Vagina (tissue), 2 donors: ENCODE results near the gene PNMA1. TPM values are rescaled to one million over a fixed set of nuclear protein-coding genes. Genes with fewer than 3 reads are reported as not detected.
"Not testable (repeated sequence)": the region's sequence is repeated elsewhere in the genome, so short reads cannot be mapped to it uniquely, and the experiment has no call there.

ENCODE experiments used
- DNase-seq, 2 donors: peaks; one replicate each; pipeline ENCODE4 v3.0.0-alpha.2; 2017; ENCODE audit errors: extremely low spot score in 2 of 2
- H3K27ac ChIP-seq: fragments of 200-600 bp; sonication (generic); one replicate; pipeline ENCODE4 v1.5.1; 2019
- H3K27me3 ChIP-seq: fragments of 200-600 bp; sonication (generic); one replicate; pipeline ENCODE4 v1.5.1; 2019
- H3K36me3 ChIP-seq, 2 donors: fragments of 200-600 bp; sonication (generic); one replicate each; pipeline ENCODE4 v1.5.1; 2017 to 2019
- H3K4me1 ChIP-seq: fragments of 200-600 bp; sonication (generic); one replicate; pipeline ENCODE4 v1.5.1; 2019
- H3K4me3 ChIP-seq, 2 donors: fragments of 200-600 bp; sonication (generic); 1 replicate in 1 of 2; 2 replicates in 1 of 2; pipeline ENCODE4 v1.5.1; 2016 to 2019
- H3K9me3 ChIP-seq: fragments of 200-600 bp; sonication (generic); one replicate; pipeline ENCODE4 v1.5.1; 2019
- POLR2A ChIP-seq, 2 donors: fragments of 450-650 bp; IDR thresholded peaks; one replicate each; pipeline ENCODE4 v1.6.1; 2017; ENCODE audit warnings: antibody characterized with exemption in 2 of 2, mild to moderate bottlenecking in 2 of 2, moderate library complexity in 2 of 2
- POLR2AphosphoS5 ChIP-seq, 2 donors: sonication (generic); formaldehyde crosslinking; IDR thresholded peaks; one replicate each; pipeline ENCODE4 v1.9.0; 2017; ENCODE audit warnings: antibody characterized with exemption in 2 of 2, mild to moderate bottlenecking in 2 of 2, low read depth in 1 of 2; ENCODE audit not compliant: insufficient read depth in 1 of 2
- intact Hi-C: fragments of 100-400 bp; cut with DNase I; formaldehyde crosslinking; loops from one replicate; pipeline ENCODE4 v1.15.1; 2023
- total RNA-seq: library from RNA; depleted of rRNA; stranded (reverse); fragments of >200 nt; gene quantifications from one replicate; pipeline ENCODE4 v1.2.3, GENCODE V29; 2016
- TF ChIP-seq, protein P1 (sequence below), 3 experiments: fragments of 450-650 bp in 2 of 3; fragments of 200-600 bp in 1 of 3; sonication (generic) in 1 of 3; IDR thresholded peaks; one replicate each; pipeline ENCODE4 v1.5.1; 2017 to 2019; ENCODE audit warnings: antibody characterized with exemption in 3 of 3, mild to moderate bottlenecking in 2 of 3, moderate library complexity in 2 of 3

The PNMA1 gene
- total RNA-seq, 1 donor from 2014 or later: 35.4 TPM

DNA sequence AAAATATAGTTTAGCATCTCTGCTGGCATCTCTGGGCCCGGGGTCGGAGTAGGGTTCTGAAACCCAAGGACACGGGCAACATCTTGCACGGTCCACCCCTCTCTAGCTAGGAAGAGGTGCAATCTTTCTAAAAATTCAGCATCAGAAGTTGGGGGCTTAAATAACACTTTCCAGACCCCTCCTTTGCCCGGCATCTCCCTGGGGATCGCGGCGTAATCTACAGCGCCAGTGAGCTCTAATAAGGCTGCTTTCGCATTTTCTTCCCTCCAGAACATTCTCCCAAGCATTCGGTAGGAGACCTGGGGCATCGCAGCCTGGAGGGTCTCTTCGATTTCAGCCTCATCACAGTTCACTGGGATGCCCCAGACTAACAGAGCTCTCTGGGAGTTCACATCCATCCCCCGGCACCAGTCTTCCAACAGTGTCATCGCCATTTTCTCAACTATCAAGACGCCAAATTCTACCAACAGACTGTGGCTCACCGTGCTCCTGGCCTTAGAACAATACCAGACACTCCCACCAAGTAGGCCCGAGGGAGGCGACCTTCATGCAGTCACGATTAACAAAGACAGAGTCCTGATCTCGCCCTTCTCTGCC, 880 bp downstream of the PNMA1 start:
- no peaks in the 10 kb centered on the region for H3K27me3 ChIP-seq
- H3K36me3 ChIP-seq: peaks cover 0 to 7% of the 10 kb centered on the region in 2 donors
- peaks cover 48% of the 10 kb centered on the region for H3K4me1 ChIP-seq
- DNase-seq: no peak
- intact Hi-C loops: loop anchor here (10.0 kb wide), 1 partner anchor 69 kb away; the partner anchor contains the start of gene DNAL1
- no peaks in the 10 kb centered on the region for H3K9me3 ChIP-seq
- TF ChIP-seq POLR2A (IDR thresholded peaks at IDR 0.05): no peak
- TF ChIP-seq POLR2AphosphoS5 (IDR thresholded peaks at IDR 0.05; ENCODE audit: insufficient read depth in 1 of 2, low read depth in 1 of 2): no peak
- TF ChIP-seq, protein P1, sequence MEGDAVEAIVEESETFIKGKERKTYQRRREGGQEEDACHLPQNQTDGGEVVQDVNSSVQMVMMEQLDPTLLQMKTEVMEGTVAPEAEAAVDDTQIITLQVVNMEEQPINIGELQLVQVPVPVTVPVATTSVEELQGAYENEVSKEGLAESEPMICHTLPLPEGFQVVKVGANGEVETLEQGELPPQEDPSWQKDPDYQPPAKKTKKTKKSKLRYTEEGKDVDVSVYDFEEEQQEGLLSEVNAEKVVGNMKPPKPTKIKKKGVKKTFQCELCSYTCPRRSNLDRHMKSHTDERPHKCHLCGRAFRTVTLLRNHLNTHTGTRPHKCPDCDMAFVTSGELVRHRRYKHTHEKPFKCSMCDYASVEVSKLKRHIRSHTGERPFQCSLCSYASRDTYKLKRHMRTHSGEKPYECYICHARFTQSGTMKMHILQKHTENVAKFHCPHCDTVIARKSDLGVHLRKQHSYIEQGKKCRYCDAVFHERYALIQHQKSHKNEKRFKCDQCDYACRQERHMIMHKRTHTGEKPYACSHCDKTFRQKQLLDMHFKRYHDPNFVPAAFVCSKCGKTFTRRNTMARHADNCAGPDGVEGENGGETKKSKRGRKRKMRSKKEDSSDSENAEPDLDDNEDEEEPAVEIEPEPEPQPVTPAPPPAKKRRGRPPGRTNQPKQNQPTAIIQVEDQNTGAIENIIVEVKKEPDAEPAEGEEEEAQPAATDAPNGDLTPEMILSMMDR (IDR thresholded peaks at IDR 0.05): no peak
- H3K27ac ChIP-seq: peak overlapping the region; percentile 85
- H3K4me3 ChIP-seq: peak overlapping the region; percentile 71 to 72

DNA sequence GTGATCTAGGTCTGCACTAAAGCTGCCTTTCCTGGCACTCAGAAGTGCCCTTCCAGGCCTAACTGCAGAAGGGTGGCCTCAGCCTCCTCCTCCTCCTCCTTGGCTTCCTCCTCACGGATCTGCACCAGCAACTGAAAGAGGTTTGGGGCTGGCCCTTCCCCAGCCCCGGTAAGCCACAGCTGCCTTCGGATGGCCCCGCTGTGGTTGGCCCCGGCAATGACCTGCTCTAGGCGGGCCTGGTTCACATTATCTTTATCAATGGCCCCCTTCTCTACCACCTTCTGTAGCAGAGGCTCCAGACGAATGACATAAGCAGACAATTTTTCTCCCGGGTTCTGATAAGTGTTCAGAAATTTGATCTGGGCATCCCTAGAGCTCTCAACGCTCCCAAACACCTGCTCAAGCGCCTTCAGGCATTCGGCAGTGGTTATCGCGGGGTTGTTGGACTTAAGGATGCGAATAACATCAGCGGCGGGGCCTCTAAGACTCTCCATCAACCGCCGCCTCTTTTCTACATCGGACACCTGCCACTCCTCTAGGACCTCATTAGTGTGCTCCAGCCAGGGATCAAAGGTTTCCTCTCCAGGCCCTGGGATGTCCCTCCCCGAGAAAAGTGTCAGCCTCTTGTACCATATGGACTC, 1.5 kb downstream of the PNMA1 start:
- Histone ChIP-seq H3K4me3 (peak overlapping the region; percentile 71 to 72), H3K27ac (peak overlapping the region; percentile 85), H3K9me3 (no peaks in the 10 kb centered on the region), H3K4me1 (peaks cover 41% of the 10 kb centered on the region), H3K36me3 (peaks cover 0 to 7% of the 10 kb centered on the region in 2 donors), H3K27me3 (no peaks in the 10 kb centered on the region)
- TF ChIP-seq POLR2AphosphoS5 (IDR thresholded peaks at IDR 0.05; ENCODE audit: insufficient read depth in 1 of 2, low read depth in 1 of 2): peak in 1 of 2 donors; percentile 45
- TF ChIP-seq POLR2A (IDR thresholded peaks at IDR 0.05): no peak
- intact Hi-C loops: loop anchor here (10.0 kb wide), 1 partner anchor 68 kb away; the partner anchor contains the start of gene DNAL1
- DNase-seq: no peak

DNA sequence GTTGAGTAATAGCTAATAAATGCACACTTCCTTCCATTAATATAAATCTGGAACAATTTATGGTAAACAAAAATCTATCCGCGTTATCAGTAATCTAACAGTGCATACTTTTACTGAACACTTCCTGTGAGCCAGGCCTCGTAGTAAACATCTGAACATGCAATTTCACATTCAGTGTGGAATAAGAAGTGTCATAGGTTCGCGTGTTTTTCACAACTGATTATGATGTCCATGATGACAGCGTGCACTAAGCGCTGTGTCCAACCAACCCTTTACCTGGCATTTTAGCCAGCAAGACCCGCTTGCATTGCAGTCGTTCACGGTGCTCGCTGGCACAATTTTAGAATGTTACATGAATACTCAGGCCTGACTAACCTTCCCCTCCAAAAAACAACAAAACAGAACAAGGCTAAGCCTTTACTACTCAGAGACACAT, 2.1 kb downstream of the PNMA1 start:
- Histone ChIP-seq H3K27ac (peak overlapping the region; percentile 85), H3K27me3 (no peaks in the 10 kb centered on the region), H3K9me3 (no peaks in the 10 kb centered on the region), H3K4me1 (peaks cover 36% of the 10 kb centered on the region), H3K4me3 (peak overlapping the region; percentile 71 to 72), H3K36me3 (peaks cover 0 to 4% of the 10 kb centered on the region in 2 donors)
- TF ChIP-seq POLR2A (IDR thresholded peaks at IDR 0.05): no peak
- peak in 1 of 2 donors; percentile 9 for TF ChIP-seq POLR2AphosphoS5 (IDR thresholded peaks at IDR 0.05; ENCODE audit: insufficient read depth in 1 of 2, low read depth in 1 of 2)
- TF ChIP-seq, protein P1 (IDR thresholded peaks at IDR 0.05): no peak
- intact Hi-C loops: loop anchor here (10.0 kb wide), 1 partner anchor 67 kb away; the partner anchor contains the start of gene DNAL1
- no peak for DNase-seq

DNA sequence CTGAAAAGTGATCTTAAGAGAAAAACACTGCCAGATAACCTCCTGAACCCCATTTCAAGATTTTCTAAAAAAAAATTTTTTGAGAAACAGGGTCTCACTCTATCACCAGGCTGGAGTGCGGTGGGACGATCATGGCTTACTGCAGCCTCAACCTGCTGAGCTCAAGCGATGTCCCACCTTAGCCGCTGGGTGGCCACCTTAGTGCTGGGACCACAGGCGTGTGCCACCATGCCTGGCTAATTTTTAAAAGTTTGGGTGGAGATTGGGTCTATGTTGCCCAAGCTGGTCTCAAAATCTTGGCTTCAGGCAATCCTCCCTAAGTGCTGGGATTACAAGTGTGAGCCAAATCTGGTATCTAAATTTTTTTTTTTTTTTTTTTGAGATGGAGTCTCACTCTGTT, 3.4 kb downstream of the PNMA1 start:
- Histone ChIP-seq H3K4me1 (peaks cover 36% of the 10 kb centered on the region), H3K27me3 (no peaks in the 10 kb centered on the region), H3K27ac (no peak overlapping the region), H3K9me3 (no peaks in the 10 kb centered on the region), H3K36me3 (no peaks in the 10 kb centered on the region), H3K4me3 (no peak overlapping the region)
- intact Hi-C loops: loop anchor here (10.0 kb wide), 1 partner anchor 66 kb away; the partner anchor contains the start of gene DNAL1
- TF ChIP-seq, protein P1 (IDR thresholded peaks at IDR 0.05): no peak
- TF ChIP-seq POLR2A (IDR thresholded peaks at IDR 0.05) (no peak), POLR2AphosphoS5 (IDR thresholded peaks at IDR 0.05; ENCODE audit: insufficient read depth in 1 of 2, low read depth in 1 of 2) (no peak)
- no peak for DNase-seq

DNA sequence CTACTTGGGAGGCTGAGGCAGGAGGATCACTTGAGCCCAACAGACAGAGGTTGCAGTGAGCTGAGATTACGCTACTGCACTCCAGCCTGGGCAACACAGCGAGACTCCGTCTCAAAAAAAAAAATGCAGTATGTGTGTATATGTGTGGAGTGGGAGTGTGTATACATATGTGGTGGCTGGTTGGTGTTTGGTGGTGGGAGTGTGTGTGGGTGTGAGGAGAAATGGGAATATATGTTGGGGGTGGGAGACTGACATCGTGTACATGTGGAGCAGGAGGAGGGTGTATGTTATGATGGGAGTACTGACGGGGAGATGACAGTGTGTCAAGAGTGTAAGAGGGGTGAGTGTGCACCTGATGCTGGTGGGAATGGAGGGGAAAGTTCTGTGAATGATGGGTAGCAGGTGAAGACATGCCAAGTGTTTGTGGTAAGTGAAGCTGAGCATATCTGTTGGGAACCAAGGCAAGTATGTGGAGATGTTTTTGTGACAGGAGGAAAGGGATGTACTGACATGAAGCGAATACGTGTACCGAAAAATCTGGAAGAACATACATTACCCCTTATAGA, 4.2 kb downstream of the PNMA1 start:
- Histone ChIP-seq H3K9me3 (no peaks in the 10 kb centered on the region), H3K4me3 (no peak overlapping the region), H3K4me1 (peaks cover 36% of the 10 kb centered on the region), H3K27me3 (no peaks in the 10 kb centered on the region), H3K27ac (no peak overlapping the region), H3K36me3 (no peaks in the 10 kb centered on the region)
- no peak for DNase-seq
- intact Hi-C loops: loop anchor here (10.0 kb wide), 1 partner anchor 65 kb away; the partner anchor contains the start of gene DNAL1
- no peak for TF ChIP-seq POLR2AphosphoS5 (IDR thresholded peaks at IDR 0.05; ENCODE audit: insufficient read depth in 1 of 2, low read depth in 1 of 2)
- TF ChIP-seq, protein P1 (IDR thresholded peaks at IDR 0.05): no peak
- no peak for TF ChIP-seq POLR2A (IDR thresholded peaks at IDR 0.05)

DNA sequence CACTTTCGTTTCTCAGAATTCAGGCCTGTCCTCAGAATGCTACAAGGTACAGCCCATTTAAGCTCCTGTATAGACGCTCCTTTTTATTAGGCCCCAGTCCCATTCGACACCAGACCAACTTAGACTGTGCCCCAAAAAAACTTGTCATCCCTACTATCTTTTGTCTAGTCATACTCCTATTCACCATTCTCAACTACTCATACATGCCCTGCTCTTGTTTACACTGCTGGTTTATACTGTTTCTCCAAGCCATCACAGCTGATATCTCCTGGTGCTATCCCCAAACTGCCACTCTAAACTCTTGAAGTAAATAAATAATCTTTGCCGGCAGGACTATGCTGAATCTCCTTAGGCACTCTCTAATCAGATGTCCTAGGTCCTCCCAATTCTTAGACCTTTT, 6.1 kb downstream of the PNMA1 start:
- H3K4me3 ChIP-seq, H3K36me3 ChIP-seq, DNase-seq, H3K9me3 ChIP-seq, intact Hi-C loops, H3K27me3 ChIP-seq, H3K27ac ChIP-seq: not testable (repeated sequence)
- H3K4me1 ChIP-seq: peaks cover 27% of the 10 kb centered on the region
